Hematopoietic multipotent progenitor cell treated with erythropoietin and hydrocortisone succinate and interleukin-3 and kit ligand, for 17 days (in vitro differentiated cells): Measurements from ENCODE around the gene GCGR.

ENCODE experiments used
- DNase-seq: peaks from one replicate; pipeline ENCODE4 v3.0.0-alpha.2; 2015; ENCODE audit warnings: low spot score

Gene GCGR

GRCh38 chr17:81846743-81847689 lies 43.1 kb downstream of the GCGR start:
- DNase-seq = no peak

GRCh38 chr17:81849457-81849856 lies 45.5 kb downstream of the GCGR start:
- DNase-seq = no peak

DNA sequence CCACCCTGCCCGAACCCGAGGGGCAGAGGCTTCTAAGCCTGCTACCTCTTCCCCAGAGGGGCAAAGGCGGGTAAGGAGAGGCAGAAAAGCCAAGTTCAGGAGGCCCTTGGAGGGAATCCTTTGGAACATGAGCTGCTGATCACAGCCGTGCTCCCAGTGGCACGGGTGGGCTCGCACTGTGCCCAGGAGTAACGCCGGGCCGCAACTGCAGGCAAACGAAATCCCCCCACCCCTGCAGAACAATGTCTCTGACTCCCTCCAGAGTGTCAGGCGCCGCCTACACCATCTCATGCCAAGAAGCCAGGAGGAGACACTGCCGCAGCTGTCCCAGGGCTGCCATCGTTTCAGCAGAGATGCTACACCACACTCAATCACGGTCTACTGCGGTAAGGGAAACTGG lies 47.5 kb downstream of the GCGR start:
- no peak for DNase-seq

GRCh38 chr17:81852237-81852636 lies 48.3 kb downstream of the GCGR start:
- no peak for DNase-seq

DNA sequence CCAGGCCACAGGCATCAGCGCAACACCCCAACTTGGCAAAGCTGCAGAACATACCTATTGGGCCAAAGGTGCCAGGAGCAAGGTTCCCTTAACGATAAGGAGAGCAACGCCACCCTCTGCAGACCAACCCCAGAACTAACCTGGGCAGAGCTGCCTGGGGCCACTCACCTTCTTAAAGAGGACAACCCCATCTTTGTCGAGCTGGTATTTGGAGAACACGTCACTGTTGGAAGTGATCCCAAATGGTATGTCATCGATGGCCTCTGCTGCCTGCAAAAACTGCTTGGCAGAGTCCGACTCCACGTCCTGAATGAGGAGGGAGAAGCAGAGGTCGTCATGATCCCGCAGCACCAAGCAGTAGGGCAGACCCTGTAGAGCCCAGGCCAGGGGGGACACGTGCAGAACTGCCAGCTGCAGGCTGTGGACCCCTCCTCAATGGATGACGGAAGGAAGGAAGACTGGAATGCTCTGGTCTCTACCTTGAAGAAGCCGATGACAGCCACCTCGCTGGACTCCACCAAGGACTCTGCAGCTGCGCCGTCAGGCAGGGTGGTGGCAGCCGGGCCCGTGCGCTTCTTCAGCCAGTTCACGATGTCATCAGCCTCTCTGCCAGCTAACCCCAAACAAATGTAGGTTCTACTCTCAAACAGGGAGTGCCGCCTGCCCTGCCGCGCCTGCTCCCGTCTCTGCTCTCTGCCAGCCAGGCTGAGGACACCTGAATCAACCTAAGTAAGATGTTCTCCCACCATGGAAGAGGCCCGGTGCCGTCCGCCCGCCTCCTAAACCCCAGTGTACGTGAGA lies 51.2 kb downstream of the GCGR start:
- DNase-seq = peak; percentile 41

DNA sequence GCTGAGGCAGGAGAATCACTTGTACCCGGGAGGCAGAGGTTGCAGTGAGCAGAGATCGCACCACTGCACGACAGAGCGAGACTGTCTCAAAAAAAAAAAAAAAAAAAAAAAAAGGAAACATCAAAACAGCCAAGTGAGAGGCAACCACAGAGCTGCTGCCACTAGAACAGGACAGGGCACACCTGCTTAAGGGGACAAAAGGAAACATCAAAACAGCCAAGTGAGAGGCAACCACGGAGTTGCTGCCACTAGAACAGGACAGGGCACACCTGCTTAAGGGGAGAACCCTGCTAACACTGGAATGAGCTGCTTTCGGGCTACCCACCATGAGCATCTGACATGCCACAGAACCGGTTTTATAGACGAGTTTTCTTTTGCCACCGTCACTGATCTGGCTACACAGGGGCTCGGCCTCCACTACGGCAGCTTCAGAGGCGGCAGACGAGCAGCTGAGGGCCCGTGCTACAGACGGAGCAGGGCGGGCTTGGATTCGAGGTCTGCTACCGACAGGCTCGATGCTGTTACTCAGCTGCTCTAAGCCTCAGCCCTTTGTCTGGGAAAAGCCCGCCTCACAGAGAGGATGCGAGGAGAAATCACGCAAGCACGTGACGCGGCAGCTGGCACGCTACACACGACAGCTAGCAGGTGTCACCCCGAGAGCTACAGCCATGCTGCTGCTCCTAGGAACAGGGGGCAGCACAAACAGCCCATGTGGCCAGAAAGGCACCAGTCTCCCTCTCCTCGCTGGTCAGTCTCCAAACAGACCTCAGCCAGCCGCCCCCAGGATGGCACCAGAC lies 54.4 kb downstream of the GCGR start:
- no peak for DNase-seq

DNA sequence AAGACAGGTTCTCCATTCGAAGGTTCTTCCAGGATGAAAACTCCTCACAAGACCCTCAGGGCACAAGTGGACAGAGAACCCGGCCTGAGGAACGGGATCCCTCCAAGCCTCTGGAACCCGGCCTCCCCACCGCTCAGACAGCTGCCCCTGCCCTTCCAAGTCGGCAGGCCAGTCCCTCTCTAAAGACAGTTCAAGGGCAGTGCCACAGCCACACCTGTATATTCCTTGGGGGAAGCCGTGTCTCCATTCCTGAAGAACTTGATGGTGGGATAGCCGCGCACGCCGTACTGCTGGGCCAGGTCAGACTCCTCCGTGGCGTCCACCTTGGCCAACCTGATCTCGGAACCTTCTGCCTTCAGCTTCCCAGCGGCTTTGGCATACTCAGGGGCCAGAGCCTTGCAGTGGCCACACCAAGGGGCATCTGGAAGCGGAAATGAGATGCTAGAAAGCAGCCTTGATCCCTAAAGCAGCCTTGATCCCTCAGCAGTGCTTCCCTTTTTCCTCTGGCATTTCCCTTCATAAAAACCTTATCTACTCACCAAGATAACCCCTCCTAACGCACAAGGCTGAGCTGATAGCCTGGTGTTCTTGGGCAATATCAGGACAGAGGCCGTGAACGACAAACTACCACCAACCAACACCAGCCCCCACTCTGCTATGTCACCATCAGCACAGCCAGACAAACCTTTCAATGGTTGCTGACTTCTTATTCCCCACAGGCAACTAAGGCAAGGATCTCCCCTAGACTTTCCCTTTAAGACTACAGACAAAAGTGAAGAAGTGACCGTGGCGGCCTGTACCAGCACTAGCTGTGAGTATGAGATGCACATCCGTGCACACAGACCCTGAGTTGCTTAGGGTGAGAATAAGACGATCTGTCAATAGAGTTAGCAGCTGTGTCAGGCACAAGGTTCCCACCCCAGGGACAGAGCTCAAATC lies 55.3 kb downstream of the GCGR start:
- DNase-seq = peak; percentile 37

GRCh38 chr17:81859906-81860755 lies 56.2 kb downstream of the GCGR start, which contains the start of gene P4HB:
Gene P4HB, minus strand, starts transcription at chr17:81860535. Its CDS starts 64 bp downstream, at chr17:81860471.
- DNase-seq = no peak

DNA sequence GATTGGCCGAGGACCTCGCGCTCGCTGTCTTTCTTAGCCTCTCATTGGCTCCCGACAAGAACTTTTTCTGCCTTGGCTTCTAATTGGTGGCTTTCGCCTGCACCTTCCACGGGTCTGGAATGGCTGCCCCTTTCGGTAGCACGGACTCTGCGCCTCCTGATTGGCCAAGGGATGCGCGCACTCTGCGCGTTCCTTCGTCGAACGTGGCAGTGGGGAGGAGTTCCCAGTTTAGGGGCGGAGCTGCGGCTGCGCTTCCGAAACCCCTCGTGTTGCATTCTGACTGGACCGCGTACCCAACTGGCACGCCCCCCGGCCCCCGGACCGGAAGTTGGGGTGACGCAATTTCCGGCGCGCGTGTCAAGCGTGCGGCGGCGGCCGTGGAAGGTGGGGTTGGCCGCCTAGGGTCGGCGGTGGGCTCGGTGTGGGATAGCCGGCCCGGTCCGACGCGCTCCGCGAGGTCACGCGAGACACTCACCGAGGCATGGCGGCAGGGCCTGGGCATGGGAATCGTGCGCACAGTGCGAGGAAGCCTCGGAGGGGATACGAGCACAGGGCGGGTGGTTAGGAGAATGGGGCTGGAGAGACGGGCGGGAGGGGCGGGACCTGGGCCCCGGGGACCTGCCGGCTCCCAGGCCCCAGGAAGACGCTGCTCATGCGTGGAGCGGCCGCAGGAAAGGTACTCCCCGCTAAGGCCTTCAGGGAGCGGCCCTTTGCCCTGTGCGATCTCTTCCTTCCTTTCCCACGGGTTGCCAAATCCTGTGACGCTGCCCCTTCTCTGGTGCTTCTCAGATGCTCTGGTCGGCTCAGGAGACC lies 57.0 kb downstream of the GCGR start:
- DNase-seq = peak; percentile 100

GRCh38 chr17:81863123-81863675 lies 59.2 kb downstream of the GCGR start:
- DNase-seq = no peak
